Measurements from ENCODE around the gene GOLGA6A. TPM values are rescaled to one million over a fixed set of nuclear protein-coding genes. Genes with fewer than 3 reads are reported as not detected.
A peak's percentile ranks its signal among the peaks of the same experiment; 100 is the strongest.
"Not testable (repeated sequence)": the region's sequence is repeated elsewhere in the genome, so short reads cannot be mapped to it uniquely, and the experiment has no call there.

GOLGA6A gene
- total and polyA plus RNA-seq, 5 donors: not detected

DNA sequence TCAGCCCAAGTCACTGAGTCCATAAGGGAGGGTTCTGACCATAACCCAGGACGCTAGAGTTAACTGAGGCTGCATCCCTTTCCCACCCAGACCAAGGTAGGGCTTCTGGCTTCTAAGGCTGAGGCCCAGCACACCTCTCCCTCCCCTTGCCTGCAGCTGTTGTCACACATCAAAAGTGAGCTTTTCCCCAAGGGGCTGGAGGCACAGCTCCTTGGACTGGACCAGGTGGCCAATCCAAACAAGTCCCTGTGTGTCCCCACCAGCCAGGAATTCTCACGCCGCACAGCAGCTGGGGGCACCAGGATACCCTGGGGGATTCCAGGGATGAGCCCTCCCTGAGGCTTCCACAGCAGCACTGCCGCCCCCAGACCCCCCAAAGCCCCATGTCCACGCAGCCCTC lies 25.8 kb upstream of the GOLGA6A start:
- H3K9me3 ChIP-seq (ENCODE audit: control insufficient read depth, low read length): no peaks in the 10 kb centered on the region
- H3K27ac ChIP-seq (ENCODE audit: low read length): no peak overlapping the region
- no peak for ATAC-seq
- H3K4me1 ChIP-seq (ENCODE audit: control insufficient read depth, insufficient read depth, low read length): no peaks in the 10 kb centered on the region
- DNase-seq: no peak
- 72% methylated on average over 5 of the region's 5 CpGs for WGBS
- H3K4me3 ChIP-seq (ENCODE audit: low read length): no peak overlapping the region
- intact Hi-C loops (cut with DNase I): no loop called here
- H3K27me3 ChIP-seq (ENCODE audit: control insufficient read depth, insufficient read depth): no peaks in the 10 kb centered on the region

DNA sequence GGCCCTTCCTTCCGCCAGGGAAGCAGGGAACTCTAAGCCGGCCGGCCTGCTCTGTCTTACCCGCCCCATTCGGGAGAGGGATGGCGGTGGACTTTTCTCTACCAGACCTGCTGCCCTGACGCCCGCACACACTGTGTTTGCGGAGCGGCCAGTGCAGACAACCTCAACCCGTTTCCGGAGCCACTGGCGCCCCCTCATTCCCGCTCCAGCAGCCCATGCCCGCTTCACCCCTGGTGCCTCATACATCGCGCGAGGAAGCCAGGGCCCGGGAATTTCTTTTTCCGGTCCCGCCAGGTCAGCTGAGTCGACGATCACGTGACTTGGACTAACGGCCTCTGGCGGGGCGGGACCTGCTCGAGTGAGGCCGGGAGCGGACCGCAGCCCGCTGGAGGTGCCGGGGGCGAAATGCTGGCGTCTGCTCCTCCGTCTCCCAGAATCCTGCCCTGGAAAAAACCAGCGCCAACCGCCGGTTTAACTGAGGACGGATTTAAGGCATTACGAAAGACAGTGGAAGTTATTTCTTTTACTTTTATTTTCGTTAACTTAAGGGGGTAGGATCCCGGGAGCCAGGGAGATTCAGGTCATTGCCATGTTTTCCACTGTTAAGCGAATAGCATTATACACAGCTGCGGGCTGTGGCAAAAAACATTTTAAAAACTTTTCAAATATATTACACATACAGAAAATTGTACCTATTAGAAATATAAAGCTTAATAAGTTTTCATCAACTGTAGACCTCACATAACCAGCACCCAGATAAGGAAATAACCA lies 17.8 kb upstream of the GOLGA6A start:
- H3K27ac ChIP-seq (ENCODE audit: low read length): peak overlapping the region; percentile 75
- H3K27me3 ChIP-seq (ENCODE audit: control insufficient read depth, insufficient read depth); H3K4me1 ChIP-seq (ENCODE audit: control insufficient read depth, insufficient read depth, low read length); intact Hi-C loops (cut with DNase I); H3K9me3 ChIP-seq (ENCODE audit: control insufficient read depth, low read length): not testable (repeated sequence)
- DNase-seq (peak; percentile 91 to 96 (median 96)), ATAC-seq (peak; percentile 97)
- peak overlapping the region; percentile 40 for H3K4me3 ChIP-seq (ENCODE audit: low read length)
- 4% methylated on average over 35 of the region's 45 CpGs for WGBS

DNA sequence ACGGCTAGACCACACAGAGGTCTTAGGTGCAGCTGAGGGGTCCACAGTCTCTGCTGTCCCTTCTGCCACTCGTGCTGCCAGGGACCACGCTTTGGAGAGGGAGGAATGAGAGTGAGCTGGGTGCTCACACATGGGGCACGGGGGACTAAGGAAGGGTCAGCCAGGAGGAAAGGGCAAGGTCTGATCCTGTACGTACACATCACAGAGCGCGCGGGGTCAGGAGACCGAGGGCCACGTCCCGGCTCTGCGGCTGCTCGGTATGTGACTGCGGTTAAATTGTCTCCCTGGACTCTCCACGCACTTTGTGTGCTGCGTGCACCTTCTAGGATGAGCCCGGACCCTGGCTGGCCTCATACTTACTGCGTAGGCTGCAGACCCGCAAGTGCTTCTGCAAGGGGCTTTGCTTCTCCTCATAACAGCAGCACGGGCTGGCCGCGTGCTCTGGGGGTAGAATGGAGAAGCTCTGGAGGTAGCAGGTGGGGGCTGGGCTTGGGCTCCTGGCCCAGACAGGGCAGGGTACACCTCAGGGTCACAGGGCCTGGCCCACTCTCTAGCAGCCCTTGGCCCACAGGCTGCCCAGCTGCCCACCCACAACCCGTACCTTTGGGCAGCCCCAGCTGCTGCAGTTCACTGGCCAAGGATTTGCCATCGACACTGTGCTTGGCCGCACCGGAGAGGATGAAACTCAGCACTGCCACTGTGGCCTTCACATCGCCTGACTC lies 14.6 kb upstream of the GOLGA6A start:
- H3K4me3 ChIP-seq (ENCODE audit: low read length); H3K27ac ChIP-seq (ENCODE audit: low read length); H3K4me1 ChIP-seq (ENCODE audit: control insufficient read depth, insufficient read depth, low read length); DNase-seq; intact Hi-C loops (cut with DNase I); H3K27me3 ChIP-seq (ENCODE audit: control insufficient read depth, insufficient read depth); H3K9me3 ChIP-seq (ENCODE audit: control insufficient read depth, low read length); ATAC-seq: not testable (repeated sequence)
- WGBS: no CpG with 5 or more reads among the region's 27 CpGs

- DNase-seq; ATAC-seq; intact Hi-C loops (cut with DNase I); H3K9me3 ChIP-seq (ENCODE audit: control insufficient read depth, low read length); H3K27ac ChIP-seq (ENCODE audit: low read length); H3K4me3 ChIP-seq (ENCODE audit: low read length); H3K27me3 ChIP-seq (ENCODE audit: control insufficient read depth, insufficient read depth); H3K4me1 ChIP-seq (ENCODE audit: control insufficient read depth, insufficient read depth, low read length): not testable (repeated sequence)
- WGBS: 87% methylated on average over 7 of the region's 10 CpGs
These were observed 13.3 kb upstream of the GOLGA6A start for GRCh38 chr15:74095610-74096009.

DNA sequence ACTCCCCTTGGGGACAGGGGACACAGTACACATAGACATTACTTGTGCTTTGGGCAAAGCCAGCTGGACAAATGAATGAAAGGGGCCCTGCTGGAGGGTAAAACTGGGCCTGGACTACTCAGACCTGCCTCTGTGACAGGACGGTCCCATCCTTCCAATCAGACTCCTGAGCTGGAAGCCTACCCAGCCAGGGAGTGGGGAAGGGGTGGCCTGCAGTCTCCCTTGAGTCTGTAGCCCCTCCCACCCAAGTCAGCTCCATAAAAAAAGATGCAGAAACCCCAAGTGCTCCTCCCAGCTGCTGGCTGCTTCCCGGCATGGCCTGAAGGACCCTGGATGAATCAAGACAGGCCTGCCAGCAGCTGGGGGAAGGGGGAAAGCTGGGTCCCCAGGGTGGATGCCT lies 12.2 kb upstream of the GOLGA6A start:
- H3K9me3 ChIP-seq (ENCODE audit: control insufficient read depth, low read length); H3K4me3 ChIP-seq (ENCODE audit: low read length); ATAC-seq; H3K4me1 ChIP-seq (ENCODE audit: control insufficient read depth, insufficient read depth, low read length); H3K27ac ChIP-seq (ENCODE audit: low read length); H3K27me3 ChIP-seq (ENCODE audit: control insufficient read depth, insufficient read depth); intact Hi-C loops (cut with DNase I); DNase-seq: not testable (repeated sequence)
- WGBS: no CpG with 5 or more reads among the region's 2 CpGs

- H3K4me1 ChIP-seq (ENCODE audit: control insufficient read depth, insufficient read depth, low read length); H3K27ac ChIP-seq (ENCODE audit: low read length); H3K9me3 ChIP-seq (ENCODE audit: control insufficient read depth, low read length); H3K27me3 ChIP-seq (ENCODE audit: control insufficient read depth, insufficient read depth); ATAC-seq; H3K4me3 ChIP-seq (ENCODE audit: low read length); intact Hi-C loops (cut with DNase I); DNase-seq: not testable (repeated sequence)
- 84% methylated on average over 9 of the region's 9 CpGs for WGBS
These were observed 6.6 kb downstream of the GOLGA6A start for GRCh38 chr15:74075781-74076180.

- H3K4me1 ChIP-seq (ENCODE audit: control insufficient read depth, insufficient read depth, low read length); H3K9me3 ChIP-seq (ENCODE audit: control insufficient read depth, low read length); intact Hi-C loops (cut with DNase I); H3K27me3 ChIP-seq (ENCODE audit: control insufficient read depth, insufficient read depth); ATAC-seq; H3K27ac ChIP-seq (ENCODE audit: low read length); H3K4me3 ChIP-seq (ENCODE audit: low read length): not testable (repeated sequence)
- peak in 2 of 3 donors; percentile 60 to 61 for DNase-seq
- 40% methylated on average over 9 of the region's 16 CpGs for WGBS
These were observed 9.6 kb downstream of the GOLGA6A start for GRCh38 chr15:74072614-74073337.

DNA sequence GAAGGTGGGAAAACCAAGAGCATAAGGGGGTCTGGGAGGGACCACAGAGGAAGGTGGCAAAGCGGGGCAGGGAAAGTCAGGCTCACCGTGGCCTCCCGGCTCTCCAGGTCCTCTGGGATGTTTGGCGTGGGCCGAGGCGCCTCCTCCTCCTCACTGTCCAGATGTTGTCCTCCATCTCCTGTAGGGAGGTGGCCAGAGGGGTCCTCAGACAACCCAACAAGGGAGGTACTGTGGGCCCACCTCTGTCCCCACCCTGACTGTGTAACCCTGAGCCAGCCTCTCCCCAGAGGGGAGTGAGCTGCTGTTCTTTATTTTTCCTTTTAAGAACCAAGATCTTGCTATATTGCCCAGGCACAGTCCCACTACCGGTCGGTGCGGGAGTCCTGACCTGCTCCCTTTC lies 10.2 kb downstream of the GOLGA6A start:
- H3K27ac ChIP-seq (ENCODE audit: low read length); H3K4me1 ChIP-seq (ENCODE audit: control insufficient read depth, insufficient read depth, low read length); H3K9me3 ChIP-seq (ENCODE audit: control insufficient read depth, low read length); intact Hi-C loops (cut with DNase I); ATAC-seq; DNase-seq; H3K4me3 ChIP-seq (ENCODE audit: low read length); H3K27me3 ChIP-seq (ENCODE audit: control insufficient read depth, insufficient read depth): not testable (repeated sequence)
- WGBS: no CpG with 5 or more reads among the region's 9 CpGs

DNA sequence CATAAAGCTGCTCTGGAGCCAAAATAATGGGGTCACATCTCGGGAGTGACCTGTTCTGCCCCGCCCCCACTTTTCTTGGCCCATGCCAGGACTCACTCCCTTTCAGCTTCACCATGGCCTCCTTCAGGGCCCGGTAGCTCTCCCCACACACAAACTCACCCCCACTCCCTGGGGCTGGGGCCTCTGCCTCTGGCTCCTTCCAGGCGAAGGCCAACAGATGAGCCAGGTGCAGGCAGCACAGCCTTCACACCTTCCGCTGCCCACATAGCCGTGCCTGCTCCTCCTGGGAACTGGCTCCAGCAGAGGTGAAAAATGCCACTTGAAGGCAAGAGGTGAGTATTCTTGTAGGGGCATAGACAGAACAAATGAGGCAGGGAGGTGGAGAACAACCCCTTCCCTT lies 10.7 kb downstream of the GOLGA6A start:
- WGBS: 81% methylated on average over 4 of the region's 6 CpGs
- H3K4me1 ChIP-seq (ENCODE audit: control insufficient read depth, insufficient read depth, low read length); intact Hi-C loops (cut with DNase I); H3K27ac ChIP-seq (ENCODE audit: low read length); ATAC-seq; H3K9me3 ChIP-seq (ENCODE audit: control insufficient read depth, low read length); H3K27me3 ChIP-seq (ENCODE audit: control insufficient read depth, insufficient read depth); H3K4me3 ChIP-seq (ENCODE audit: low read length): not testable (repeated sequence)
- DNase-seq: peak in 1 of 3 donors; percentile 37

- H3K9me3 ChIP-seq (ENCODE audit: control insufficient read depth, low read length); H3K4me3 ChIP-seq (ENCODE audit: low read length); H3K27me3 ChIP-seq (ENCODE audit: control insufficient read depth, insufficient read depth); intact Hi-C loops (cut with DNase I); H3K27ac ChIP-seq (ENCODE audit: low read length); H3K4me1 ChIP-seq (ENCODE audit: control insufficient read depth, insufficient read depth, low read length): not testable (repeated sequence)
- 37% methylated on average over 7 of the region's 13 CpGs for WGBS
- peak; percentile 62 to 77 for ATAC-seq
- DNase-seq: peak in 2 of 3 donors; percentile 74 to 79
These were observed 16.5 kb downstream of the GOLGA6A start for GRCh38 chr15:74065684-74066411.

All from right cardiac atrium (tissue), 5 donors.